Peyer's patch (tissue), 4 donors: ENCODE results near the gene SPATA31C2.
"Not testable (repeated sequence)": the region's sequence is repeated elsewhere in the genome, so short reads cannot be mapped to it uniquely, and the experiment has no call there.

Experiments used
- POLR2A ChIP-seq, 2 donors: fragments of 450-650 bp; IDR thresholded peaks; one replicate each; pipeline ENCODE4 v1.5.1; 2017; ENCODE audit warnings: antibody characterized with exemption in 2 of 2, mild to moderate bottlenecking in 2 of 2, moderate library complexity in 2 of 2
- TF ChIP-seq, protein P1 (sequence below), 6 experiments: fragments of 450-650 bp in 4 of 6; fragments of 200-600 bp in 2 of 6; sonication (generic) in 1 of 6; IDR thresholded peaks; one replicate each; pipeline ENCODE4 v1.5.1; 2017 to 2019; ENCODE audit warnings: antibody characterized with exemption in 6 of 6, mild to moderate bottlenecking in 3 of 6, moderate library complexity in 1 of 6

DNA sequence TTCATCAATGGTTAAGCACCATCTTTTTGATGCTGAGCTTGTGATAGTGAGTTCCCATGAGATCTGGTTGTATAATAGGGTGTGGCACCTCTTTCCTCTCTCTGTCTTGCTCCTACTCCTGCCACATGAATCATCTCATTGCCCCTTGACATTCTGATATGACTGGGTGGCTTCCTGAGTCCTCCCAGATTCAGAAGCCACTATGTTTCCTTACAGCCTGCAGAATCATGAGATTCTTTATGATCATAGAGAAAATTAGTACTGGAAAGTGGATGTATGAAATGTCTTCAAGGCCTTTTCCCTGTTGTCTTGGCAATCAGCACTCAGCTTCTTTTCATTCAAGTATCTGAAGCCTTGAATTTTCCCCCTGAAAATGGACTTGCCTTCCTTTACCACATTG is 14.9 kb downstream of the SPATA31C2 start:
- TF ChIP-seq, protein P1, sequence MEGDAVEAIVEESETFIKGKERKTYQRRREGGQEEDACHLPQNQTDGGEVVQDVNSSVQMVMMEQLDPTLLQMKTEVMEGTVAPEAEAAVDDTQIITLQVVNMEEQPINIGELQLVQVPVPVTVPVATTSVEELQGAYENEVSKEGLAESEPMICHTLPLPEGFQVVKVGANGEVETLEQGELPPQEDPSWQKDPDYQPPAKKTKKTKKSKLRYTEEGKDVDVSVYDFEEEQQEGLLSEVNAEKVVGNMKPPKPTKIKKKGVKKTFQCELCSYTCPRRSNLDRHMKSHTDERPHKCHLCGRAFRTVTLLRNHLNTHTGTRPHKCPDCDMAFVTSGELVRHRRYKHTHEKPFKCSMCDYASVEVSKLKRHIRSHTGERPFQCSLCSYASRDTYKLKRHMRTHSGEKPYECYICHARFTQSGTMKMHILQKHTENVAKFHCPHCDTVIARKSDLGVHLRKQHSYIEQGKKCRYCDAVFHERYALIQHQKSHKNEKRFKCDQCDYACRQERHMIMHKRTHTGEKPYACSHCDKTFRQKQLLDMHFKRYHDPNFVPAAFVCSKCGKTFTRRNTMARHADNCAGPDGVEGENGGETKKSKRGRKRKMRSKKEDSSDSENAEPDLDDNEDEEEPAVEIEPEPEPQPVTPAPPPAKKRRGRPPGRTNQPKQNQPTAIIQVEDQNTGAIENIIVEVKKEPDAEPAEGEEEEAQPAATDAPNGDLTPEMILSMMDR (IDR thresholded peaks at IDR 0.05): not testable (repeated sequence)
- TF ChIP-seq POLR2A (IDR thresholded peaks at IDR 0.05): not testable (repeated sequence)
